ENCODE data around the gene DAPK1. TPM values are rescaled to one million over a fixed set of nuclear protein-coding genes. Genes with fewer than 3 reads are reported as not detected.

The DAPK1 gene
- 84.9 and 103 TPM in 2 replicates for total RNA-seq (2014; rRNA removed; shearing (Covaris generic))

GRCh38 chr9:87497604-87498045, at the start of gene DAPK1:
DAPK1 (plus strand) TSS chr9:87497867; CDS start chr9:87499078, 1,211 bp downstream.
- peak; percentile 77 to 79 for DNase-seq (ENCODE audit: low read depth in 1 of 2, low spot score in 2 of 2)
- Histone ChIP-seq H3K27ac (peak within 1 kb of the TSS; percentile 94), H3K9me3 (replicated peaks) (no peaks in the 10 kb centered on the region), H3K4me3 (peak within 1 kb of the TSS; percentile 91), H3K4me1 (replicated peaks) (peaks cover 49% of the 10 kb centered on the region), H3K36me3 (peaks cover 51% of the 10 kb centered on the region), H3K27me3 (replicated peaks) (no peaks in the 10 kb centered on the region)

GRCh38 chr9:87451149-87451548, 46.5 kb upstream of the DAPK1 start:
- H3K4me1 ChIP-seq (replicated peaks) = no peaks in the 10 kb centered on the region
- no peak overlapping the region for H3K4me3 ChIP-seq
- DNase-seq (ENCODE audit: low read depth in 1 of 2, low spot score in 2 of 2) = no peak
- no peaks in the 10 kb centered on the region for H3K36me3 ChIP-seq
- H3K27ac ChIP-seq = no peak overlapping the region
- no peaks in the 10 kb centered on the region for H3K27me3 ChIP-seq (replicated peaks)
- peaks cover 8% of the 10 kb centered on the region; the same call in 1 of the 2 replicates for H3K9me3 ChIP-seq (replicated peaks)

- no peak for DNase-seq (ENCODE audit: low read depth in 1 of 2, low spot score in 2 of 2)
- no peak overlapping the region for H3K4me3 ChIP-seq
- peaks cover 8% of the 10 kb centered on the region; the same call in 1 of the 2 replicates for H3K9me3 ChIP-seq (replicated peaks)
- no peaks in the 10 kb centered on the region for H3K27me3 ChIP-seq (replicated peaks)
- no peaks in the 10 kb centered on the region for H3K36me3 ChIP-seq
- no peak overlapping the region for H3K27ac ChIP-seq
- H3K4me1 ChIP-seq (replicated peaks) = no peaks in the 10 kb centered on the region
Observed at GRCh38 chr9:87455407-87455806, 42.3 kb upstream of the DAPK1 start.

GRCh38 chr9:87461256-87461655, 36.4 kb upstream of the DAPK1 start:
- H3K27ac ChIP-seq = no peak overlapping the region

GRCh38 chr9:87464110-87464991, 33.3 kb upstream of the DAPK1 start:
- peak overlapping the region; percentile 36 for H3K27ac ChIP-seq
- peak; percentile 61 to 81 for DNase-seq (ENCODE audit: low read depth in 1 of 2, low spot score in 2 of 2)

More at GRCh38 chr9:87461256-87461655, 36.4 kb upstream of the DAPK1 start:
- H3K4me3 ChIP-seq = no peak overlapping the region
- H3K4me1 ChIP-seq (replicated peaks) = peaks cover 23% of the 10 kb centered on the region
- DNase-seq (ENCODE audit: low read depth in 1 of 2, low spot score in 2 of 2) = no peak
- H3K36me3 ChIP-seq = no peaks in the 10 kb centered on the region
- H3K27me3 ChIP-seq (replicated peaks) = no peaks in the 10 kb centered on the region
- no peaks in the 10 kb centered on the region; the same call in 1 of the 2 replicates for H3K9me3 ChIP-seq (replicated peaks)

GRCh38 chr9:87464992-87465378, 32.7 kb upstream of the DAPK1 start:
- H3K9me3 ChIP-seq (replicated peaks) = no peaks in the 10 kb centered on the region; the same call in 1 of the 2 replicates
- no peak overlapping the region for H3K4me3 ChIP-seq
- H3K27ac ChIP-seq = peak overlapping the region; percentile 36
- DNase-seq (ENCODE audit: low read depth in 1 of 2, low spot score in 2 of 2) = no peak
- peaks cover 30% of the 10 kb centered on the region for H3K4me1 ChIP-seq (replicated peaks)
- no peaks in the 10 kb centered on the region for H3K36me3 ChIP-seq
- no peaks in the 10 kb centered on the region for H3K27me3 ChIP-seq (replicated peaks)

More at GRCh38 chr9:87464110-87464991, 33.3 kb upstream of the DAPK1 start:
- H3K36me3 ChIP-seq = no peaks in the 10 kb centered on the region
- no peaks in the 10 kb centered on the region for H3K27me3 ChIP-seq (replicated peaks)
- no peak overlapping the region for H3K4me3 ChIP-seq
- no peaks in the 10 kb centered on the region; the same call in 1 of the 2 replicates for H3K9me3 ChIP-seq (replicated peaks)
- H3K4me1 ChIP-seq (replicated peaks) = peaks cover 23% of the 10 kb centered on the region

- Histone ChIP-seq H3K9me3 (replicated peaks) (no peaks in the 10 kb centered on the region; the same call in 1 of the 2 replicates), H3K27ac (no peak overlapping the region), H3K36me3 (no peaks in the 10 kb centered on the region), H3K4me1 (replicated peaks) (peaks cover 30% of the 10 kb centered on the region), H3K4me3 (no peak overlapping the region), H3K27me3 (replicated peaks) (no peaks in the 10 kb centered on the region)
- DNase-seq (ENCODE audit: low read depth in 1 of 2, low spot score in 2 of 2) = no peak
Observed at GRCh38 chr9:87465816-87466215, 31.9 kb upstream of the DAPK1 start.

GRCh38 chr9:87467187-87467586, 30.5 kb upstream of the DAPK1 start:
- Histone ChIP-seq H3K9me3 (replicated peaks) (no peaks in the 10 kb centered on the region; the same call in 1 of the 2 replicates), H3K4me1 (replicated peaks) (peaks cover 43% of the 10 kb centered on the region), H3K27ac (no peak overlapping the region), H3K4me3 (no peak overlapping the region), H3K36me3 (no peaks in the 10 kb centered on the region), H3K27me3 (replicated peaks) (no peaks in the 10 kb centered on the region)
- DNase-seq (ENCODE audit: low read depth in 1 of 2, low spot score in 2 of 2) = no peak

GRCh38 chr9:87469793-87470465, 27.7 kb upstream of the DAPK1 start:
- Histone ChIP-seq H3K4me3 (no peak overlapping the region), H3K27ac (no peak overlapping the region), H3K36me3 (no peaks in the 10 kb centered on the region), H3K4me1 (replicated peaks) (peaks cover 25% of the 10 kb centered on the region), H3K27me3 (replicated peaks) (no peaks in the 10 kb centered on the region), H3K9me3 (replicated peaks) (no peaks in the 10 kb centered on the region; the same call in 1 of the 2 replicates)
- no peak for DNase-seq (ENCODE audit: low read depth in 1 of 2, low spot score in 2 of 2)

GRCh38 chr9:87471746-87472145, 25.9 kb upstream of the DAPK1 start:
- peak in 1 of 2 experiments; percentile 59 for DNase-seq (ENCODE audit: low read depth in 1 of 2, low spot score in 2 of 2)
- H3K9me3 ChIP-seq (replicated peaks) = no peaks in the 10 kb centered on the region
- H3K27me3 ChIP-seq (replicated peaks) = no peaks in the 10 kb centered on the region
- no peak overlapping the region for H3K27ac ChIP-seq
- H3K36me3 ChIP-seq = no peaks in the 10 kb centered on the region
- no peak overlapping the region for H3K4me3 ChIP-seq
- peaks cover 23% of the 10 kb centered on the region for H3K4me1 ChIP-seq (replicated peaks)

GRCh38 chr9:87475463-87475862, 22.2 kb upstream of the DAPK1 start:
- H3K4me3 ChIP-seq = no peak overlapping the region
- no peaks in the 10 kb centered on the region for H3K36me3 ChIP-seq
- no peak overlapping the region for H3K27ac ChIP-seq
- no peaks in the 10 kb centered on the region for H3K9me3 ChIP-seq (replicated peaks)
- no peak for DNase-seq (ENCODE audit: low read depth in 1 of 2, low spot score in 2 of 2)
- H3K27me3 ChIP-seq (replicated peaks) = no peaks in the 10 kb centered on the region
- peaks cover 25% of the 10 kb centered on the region for H3K4me1 ChIP-seq (replicated peaks)

GRCh38 chr9:87478226-87478992, 19.3 kb upstream of the DAPK1 start:
- DNase-seq (ENCODE audit: low read depth in 1 of 2, low spot score in 2 of 2) = no peak
- H3K9me3 ChIP-seq (replicated peaks) = no peaks in the 10 kb centered on the region
- peaks cover 18% of the 10 kb centered on the region for H3K4me1 ChIP-seq (replicated peaks)

GRCh38 chr9:87479801-87480201, 17.9 kb upstream of the DAPK1 start:
- Histone ChIP-seq H3K4me1 (replicated peaks) (peaks cover 28% of the 10 kb centered on the region), H3K4me3 (no peak overlapping the region), H3K27me3 (replicated peaks) (no peaks in the 10 kb centered on the region), H3K36me3 (no peaks in the 10 kb centered on the region), H3K27ac (peak overlapping the region; percentile 45), H3K9me3 (replicated peaks) (no peaks in the 10 kb centered on the region)
- DNase-seq (ENCODE audit: low read depth in 1 of 2, low spot score in 2 of 2) = peak; percentile 69 to 75

More at GRCh38 chr9:87478226-87478992, 19.3 kb upstream of the DAPK1 start:
- Histone ChIP-seq H3K27ac (no peak overlapping the region), H3K4me3 (no peak overlapping the region), H3K27me3 (replicated peaks) (no peaks in the 10 kb centered on the region), H3K36me3 (no peaks in the 10 kb centered on the region)

Data from SJSA1 (cell line).